Vein endothelial cell (primary cell): ENCODE measurements around the gene GRXCR1. TPM values are rescaled to one million over a fixed set of nuclear protein-coding genes. Genes with fewer than 3 reads are reported as not detected.

ENCODE experiments used
- small RNA-seq: library from RNA; depleted of rRNA; stranded (forward); fragments of <200 nt; gene quantifications from one replicate; pipeline ENCODE3, GENCODE V24; 2012
- total RNA-seq: library from RNA; depleted of rRNA; stranded (reverse); fragments of >200 nt; gene quantifications from 2 replicates; pipeline ENCODE4 v1.2.3, GENCODE V29; 2012

The GRXCR1 gene
- not detected in 2 replicates for total RNA-seq

GRCh38 chr4:42892413-42892812, at the start of gene GRXCR1:
TSS of gene GRXCR1 (plus strand) at chr4:42892713. CDS start at chr4:42893267, 554 bp downstream.

Small RNAs within 50 kb of the gene (small RNA-seq; reads per million reads assigned to genes)
- gene RN7SKP82 = not detected

Other genes starting within 250 kb of the GRXCR1 start
- 4.6 and 15.0 TPM in 2 replicates for gene ATP8A1, start 235.6 kb upstream of the GRXCR1 start, total RNA-seq